Duodenal mucosa (tissue), 2 donors: ENCODE data around the gene CFAP299.

Source experiments
- H3K27ac ChIP-seq: one replicate; pipeline ENCODE4 v1.7.0; 2013; ENCODE audit warnings: low read depth, low read length
- H3K27me3 ChIP-seq, 2 donors: one replicate each; pipeline ENCODE4 v1.7.0; 2013; ENCODE audit warnings: low read length in 2 of 2, control low read depth in 1 of 2; ENCODE audit not compliant: insufficient read depth in 2 of 2, control insufficient read depth in 1 of 2
- H3K36me3 ChIP-seq, 2 donors: one replicate each; pipeline ENCODE4 v1.7.0; 2013; ENCODE audit warnings: low read length in 2 of 2, control low read depth in 1 of 2; ENCODE audit not compliant: insufficient read depth in 2 of 2, control insufficient read depth in 1 of 2
- H3K4me1 ChIP-seq, 2 donors: one replicate each; pipeline ENCODE4 v1.7.0; 2013; ENCODE audit warnings: low read length in 2 of 2, control low read depth in 1 of 2; ENCODE audit not compliant: insufficient read depth in 2 of 2, control insufficient read depth in 1 of 2
- H3K4me3 ChIP-seq, 2 donors: one replicate each; pipeline ENCODE4 v1.7.0; 2013; ENCODE audit warnings: low read length in 2 of 2, low read depth in 1 of 2
- H3K9ac ChIP-seq, 2 donors: one replicate each; pipeline ENCODE4 v1.7.0; 2013; ENCODE audit warnings: low read length in 2 of 2, low read depth in 1 of 2
- H3K9me3 ChIP-seq, 2 donors: one replicate each; pipeline ENCODE4 v1.7.0; 2013; ENCODE audit warnings: low read length in 2 of 2, control low read depth in 1 of 2; ENCODE audit not compliant: control insufficient read depth in 1 of 2

CFAP299 gene

DNA sequence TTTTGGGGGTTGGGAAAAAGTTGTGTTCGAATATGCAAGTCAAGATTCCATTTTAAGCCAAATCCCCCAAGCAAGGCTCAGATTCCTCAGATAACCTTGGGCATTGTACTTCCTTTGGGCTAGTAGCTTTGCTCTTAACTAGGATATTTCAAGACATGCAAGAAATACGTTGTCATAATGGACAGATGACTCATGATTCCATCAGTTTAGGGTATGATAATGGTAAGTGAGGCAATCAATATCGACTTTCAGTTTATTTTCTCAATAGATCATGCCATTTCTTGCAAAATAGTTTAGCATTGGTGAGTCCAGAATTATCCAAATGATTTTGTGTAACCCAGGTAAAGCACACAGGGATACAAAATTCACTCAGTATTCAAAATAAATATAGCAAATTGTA is 25.4 kb downstream of the CFAP299 start:
- Histone ChIP-seq H3K27ac (no peak overlapping the region), H3K4me1 (no peaks in the 10 kb centered on the region), H3K36me3 (no peaks in the 10 kb centered on the region), H3K4me3 (no peak overlapping the region), H3K27me3 (no peaks in the 10 kb centered on the region), H3K9ac (no peak overlapping the region), H3K9me3 (no peaks in the 10 kb centered on the region)

DNA sequence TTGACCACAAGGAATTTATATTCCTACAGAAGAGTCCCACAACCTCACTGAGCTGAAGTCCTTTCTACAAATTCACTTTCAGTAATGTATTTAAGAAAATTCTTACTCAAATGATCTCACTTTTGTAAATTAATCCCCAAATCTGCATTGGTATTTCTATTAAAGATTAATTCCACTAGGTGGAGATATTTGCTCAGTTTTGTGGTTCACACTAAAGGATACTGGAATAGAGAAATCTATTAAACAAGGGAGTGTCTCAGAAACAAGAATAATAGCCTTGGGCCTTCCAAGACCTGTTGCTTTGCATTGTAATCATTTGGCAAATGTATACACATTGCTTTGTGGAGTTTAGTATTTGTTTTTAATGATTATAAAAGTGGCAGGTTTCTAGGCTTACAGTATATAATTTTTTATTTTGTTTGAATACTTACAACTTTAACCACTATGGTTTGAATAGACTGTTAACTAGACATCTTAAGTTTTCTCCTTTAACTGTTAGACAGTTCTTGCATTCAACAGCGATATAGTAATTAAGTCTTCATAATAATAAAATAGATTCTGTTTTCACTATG is 25.9 kb downstream of the CFAP299 start:
- Histone ChIP-seq H3K36me3 (no peaks in the 10 kb centered on the region), H3K27me3 (no peaks in the 10 kb centered on the region), H3K9me3 (no peaks in the 10 kb centered on the region), H3K9ac (no peak overlapping the region), H3K4me1 (no peaks in the 10 kb centered on the region), H3K27ac (no peak overlapping the region), H3K4me3 (no peak overlapping the region)

- Histone ChIP-seq H3K9me3 (no peaks in the 10 kb centered on the region), H3K27me3 (no peaks in the 10 kb centered on the region), H3K36me3 (no peaks in the 10 kb centered on the region), H3K4me1 (no peaks in the 10 kb centered on the region), H3K9ac (no peak overlapping the region), H3K4me3 (no peak overlapping the region), H3K27ac (no peak overlapping the region)
Measured at GRCh38 chr4:80362578-80363181, 27.1 kb downstream of the CFAP299 start.

DNA sequence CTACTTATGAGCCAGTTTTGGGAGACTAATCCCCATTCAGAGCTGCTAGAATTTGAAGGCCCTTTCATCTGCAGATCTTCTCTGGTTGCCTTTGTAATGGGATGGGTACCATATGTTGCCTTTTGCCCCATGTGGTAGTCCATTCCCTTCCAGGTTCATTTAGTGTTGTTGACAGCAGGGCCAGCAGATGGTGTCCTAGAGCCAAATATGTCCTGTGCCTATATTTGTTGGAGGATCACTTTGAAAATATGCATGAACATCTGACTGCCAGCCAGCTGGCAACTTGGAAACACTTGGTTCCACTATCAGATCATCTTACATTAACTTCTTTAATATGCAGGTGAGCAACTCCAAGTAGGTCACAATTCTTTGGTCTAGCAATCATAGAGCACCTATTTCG is 30.4 kb downstream of the CFAP299 start:
- H3K4me1 ChIP-seq: no peaks in the 10 kb centered on the region
- no peak overlapping the region for H3K27ac ChIP-seq
- no peak overlapping the region for H3K4me3 ChIP-seq
- H3K36me3 ChIP-seq: no peaks in the 10 kb centered on the region
- H3K9ac ChIP-seq: no peak overlapping the region
- H3K9me3 ChIP-seq: peaks cover 2% of the 10 kb centered on the region in 2 donors
- H3K27me3 ChIP-seq: no peaks in the 10 kb centered on the region

DNA sequence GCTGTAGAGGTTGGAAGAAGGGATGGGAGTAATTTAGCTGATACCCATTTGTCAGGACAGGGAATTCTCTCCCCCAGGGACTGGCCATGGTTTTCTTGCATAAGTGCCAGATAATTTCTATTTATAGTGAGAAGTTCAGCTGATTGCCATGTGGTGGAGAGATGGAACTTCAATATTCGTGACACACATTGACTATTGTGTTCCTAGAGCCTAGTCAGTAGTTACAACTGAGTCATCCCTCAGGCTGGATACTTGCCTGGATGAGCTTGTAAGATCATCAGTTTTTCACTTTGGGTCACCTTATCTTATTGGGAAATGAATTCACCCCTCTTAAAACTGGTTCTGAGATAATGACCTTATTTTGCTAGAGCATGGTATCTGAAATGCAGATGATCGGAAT is 32.2 kb downstream of the CFAP299 start:
- Histone ChIP-seq H3K9ac (no peak overlapping the region), H3K27ac (no peak overlapping the region), H3K36me3 (no peaks in the 10 kb centered on the region), H3K4me1 (no peaks in the 10 kb centered on the region), H3K9me3 (peaks cover 3 to 4% of the 10 kb centered on the region in 2 donors), H3K4me3 (no peak overlapping the region), H3K27me3 (no peaks in the 10 kb centered on the region)

DNA sequence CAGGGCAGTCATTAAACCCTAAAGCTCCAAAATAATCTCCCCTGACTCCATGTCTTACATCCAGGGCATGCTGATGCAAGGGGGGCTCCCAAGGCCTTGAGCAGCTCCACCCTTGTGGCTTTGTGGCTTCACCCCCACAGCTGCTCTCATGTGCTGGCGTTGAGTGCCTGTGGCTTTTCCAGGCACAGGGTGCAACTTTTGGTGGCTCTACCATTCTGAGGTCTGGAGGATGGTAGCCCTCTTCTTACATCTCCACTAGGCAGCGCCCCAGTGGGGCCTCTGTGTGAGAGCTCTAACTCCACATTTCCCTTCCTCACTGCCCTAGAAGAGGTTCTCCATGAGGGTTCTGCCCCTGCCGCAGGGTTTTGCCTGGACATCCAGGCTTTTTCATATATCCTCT is 35.1 kb downstream of the CFAP299 start:
- Histone ChIP-seq H3K36me3 (no peaks in the 10 kb centered on the region), H3K9me3 (peaks cover 3 to 4% of the 10 kb centered on the region in 2 donors), H3K9ac (no peak overlapping the region), H3K27ac (no peak overlapping the region), H3K27me3 (no peaks in the 10 kb centered on the region), H3K4me3 (no peak overlapping the region), H3K4me1 (no peaks in the 10 kb centered on the region)

GRCh38 chr4:80371046-80371445 is 35.5 kb downstream of the CFAP299 start:
- no peaks in the 10 kb centered on the region for H3K36me3 ChIP-seq
- H3K4me1 ChIP-seq: no peaks in the 10 kb centered on the region
- no peak overlapping the region for H3K9ac ChIP-seq

GRCh38 chr4:80374180-80374579 is 38.6 kb downstream of the CFAP299 start:
- Histone ChIP-seq H3K4me1 (no peaks in the 10 kb centered on the region), H3K9me3 (peaks cover 3 to 4% of the 10 kb centered on the region in 2 donors), H3K9ac (no peak overlapping the region), H3K27me3 (no peaks in the 10 kb centered on the region), H3K4me3 (no peak overlapping the region), H3K27ac (no peak overlapping the region), H3K36me3 (no peaks in the 10 kb centered on the region)

More at GRCh38 chr4:80371046-80371445, 35.5 kb downstream of the CFAP299 start:
- H3K4me3 ChIP-seq: no peak overlapping the region
- H3K27me3 ChIP-seq: no peaks in the 10 kb centered on the region
- no peak overlapping the region for H3K27ac ChIP-seq
- peaks cover 3 to 4% of the 10 kb centered on the region in 2 donors for H3K9me3 ChIP-seq

DNA sequence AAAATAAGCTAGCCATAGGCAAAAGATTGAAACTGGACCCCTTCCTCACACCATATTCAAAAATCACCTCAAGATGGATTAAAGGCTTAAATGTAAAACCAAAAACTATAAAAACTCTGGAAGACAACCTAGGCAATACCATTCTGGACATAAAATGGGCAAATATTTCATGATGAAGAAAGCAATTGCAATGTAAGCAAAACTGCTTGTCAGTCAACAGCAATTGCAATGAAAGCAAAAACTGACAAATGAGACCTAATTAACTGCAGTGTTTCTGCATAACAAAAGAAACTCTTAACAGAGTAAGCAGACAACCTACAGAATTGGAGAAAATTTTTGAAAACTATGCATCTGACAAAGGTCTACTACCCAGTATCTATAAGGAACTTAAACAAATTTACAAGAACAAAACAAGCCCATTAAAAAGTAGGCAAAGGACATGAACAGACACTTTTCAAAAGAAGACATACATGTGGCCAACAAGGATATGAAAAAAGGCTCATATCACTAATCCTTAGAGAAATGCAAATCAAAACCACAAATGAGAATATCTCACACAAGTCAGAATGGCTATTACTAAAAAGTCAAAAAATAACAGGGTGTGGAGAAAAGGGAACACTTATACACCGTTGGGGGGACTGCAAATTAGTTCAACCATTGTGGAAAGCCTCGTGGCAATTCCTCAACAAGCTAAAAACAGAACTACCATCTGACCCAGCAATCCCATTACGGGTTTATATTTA is 46.7 kb downstream of the CFAP299 start:
- Histone ChIP-seq H3K36me3 (no peaks in the 10 kb centered on the region), H3K9me3 (no peaks in the 10 kb centered on the region), H3K4me3 (no peak overlapping the region), H3K4me1 (no peaks in the 10 kb centered on the region), H3K9ac (no peak overlapping the region), H3K27me3 (no peaks in the 10 kb centered on the region), H3K27ac (no peak overlapping the region)

DNA sequence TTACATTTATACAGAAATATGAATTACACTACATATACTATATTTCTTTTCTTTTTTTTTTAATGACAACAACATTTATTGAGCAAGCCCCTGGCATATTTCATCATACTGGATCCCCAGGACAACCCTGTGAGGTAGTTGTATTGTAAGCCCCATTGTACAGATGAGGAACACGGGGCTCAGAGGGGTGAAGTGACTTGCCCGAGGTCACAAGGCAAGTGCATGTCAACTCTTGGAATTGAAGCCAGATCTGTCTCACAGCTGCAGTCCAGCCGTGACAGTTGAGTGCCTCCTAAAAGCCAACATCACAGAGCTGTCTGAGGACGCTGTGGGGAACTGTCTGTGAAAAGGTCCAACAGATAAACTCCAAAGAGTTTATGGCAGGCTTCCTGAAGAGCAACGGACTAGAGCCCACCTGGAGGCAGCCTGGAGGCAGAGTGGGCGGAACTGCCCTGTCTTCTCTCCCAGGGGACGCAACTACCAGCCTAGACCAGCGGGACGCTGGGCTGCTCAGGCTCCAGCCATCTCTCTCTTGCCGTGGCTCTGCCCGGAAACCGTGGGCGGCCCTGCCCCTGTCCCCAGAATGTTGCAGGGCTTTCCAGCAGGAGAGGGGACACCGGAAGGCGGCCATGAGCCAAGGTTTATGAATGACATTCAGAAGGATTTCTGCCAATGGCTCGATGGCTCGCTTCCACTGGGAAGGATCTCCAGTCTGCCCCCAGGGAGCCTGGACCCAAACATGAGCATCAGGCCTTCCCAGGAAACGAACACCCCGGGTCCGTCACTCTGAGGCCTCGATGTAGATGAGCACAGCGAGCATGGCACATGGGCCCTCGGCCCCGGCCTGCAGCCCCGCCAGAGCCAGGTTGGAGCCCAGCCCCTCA is 50.1 kb downstream of the CFAP299 start:
- Histone ChIP-seq H3K36me3 (no peaks in the 10 kb centered on the region), H3K9me3 (no peaks in the 10 kb centered on the region), H3K27me3 (no peaks in the 10 kb centered on the region), H3K9ac (no peak overlapping the region), H3K4me3 (no peak overlapping the region), H3K27ac (no peak overlapping the region), H3K4me1 (no peaks in the 10 kb centered on the region)
